GM12864 (cell line): ENCODE measurements around the gene CDX1.

Experiments
- DNase-seq: peaks from one replicate; pipeline ENCODE4 v3.0.0-alpha.2; 2011; ENCODE audit warnings: low read depth
- H3K4me3 ChIP-seq: 2 replicates; pipeline ENCODE4 v1.5.1; 2011; ENCODE audit warnings: mild to moderate bottlenecking, low read depth, low read length, control low read depth
- TF ChIP-seq, protein P1 (sequence below): IDR thresholded peaks from 2 replicates; pipeline ENCODE4 v1.5.1; 2011; ENCODE audit warnings: low read depth, mild to moderate bottlenecking, moderate library complexity, low read length, control low read depth, inconsistent platforms; ENCODE audit errors: missing control alignments

Gene CDX1

DNA sequence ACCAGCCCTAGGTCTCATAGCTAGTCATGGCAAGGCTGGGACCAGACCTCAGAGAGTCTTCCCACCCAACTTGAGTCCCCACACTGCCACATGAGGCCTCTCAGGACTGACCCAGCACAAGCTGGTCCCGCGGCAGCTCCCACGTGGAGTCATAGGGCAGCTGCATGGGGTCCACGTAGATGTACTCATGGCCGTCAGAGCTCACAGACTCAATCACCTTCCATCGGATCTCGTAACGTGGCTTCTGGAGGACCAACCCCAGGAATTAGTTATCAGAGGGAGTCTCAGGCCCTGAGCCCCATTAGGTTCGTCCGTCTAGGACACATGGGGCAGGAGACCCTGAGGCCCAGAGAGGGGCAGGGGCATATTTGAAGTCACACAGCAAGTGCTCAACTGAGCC is 41.2 kb upstream of the CDX1 start:
- DNase-seq: no peak

DNA sequence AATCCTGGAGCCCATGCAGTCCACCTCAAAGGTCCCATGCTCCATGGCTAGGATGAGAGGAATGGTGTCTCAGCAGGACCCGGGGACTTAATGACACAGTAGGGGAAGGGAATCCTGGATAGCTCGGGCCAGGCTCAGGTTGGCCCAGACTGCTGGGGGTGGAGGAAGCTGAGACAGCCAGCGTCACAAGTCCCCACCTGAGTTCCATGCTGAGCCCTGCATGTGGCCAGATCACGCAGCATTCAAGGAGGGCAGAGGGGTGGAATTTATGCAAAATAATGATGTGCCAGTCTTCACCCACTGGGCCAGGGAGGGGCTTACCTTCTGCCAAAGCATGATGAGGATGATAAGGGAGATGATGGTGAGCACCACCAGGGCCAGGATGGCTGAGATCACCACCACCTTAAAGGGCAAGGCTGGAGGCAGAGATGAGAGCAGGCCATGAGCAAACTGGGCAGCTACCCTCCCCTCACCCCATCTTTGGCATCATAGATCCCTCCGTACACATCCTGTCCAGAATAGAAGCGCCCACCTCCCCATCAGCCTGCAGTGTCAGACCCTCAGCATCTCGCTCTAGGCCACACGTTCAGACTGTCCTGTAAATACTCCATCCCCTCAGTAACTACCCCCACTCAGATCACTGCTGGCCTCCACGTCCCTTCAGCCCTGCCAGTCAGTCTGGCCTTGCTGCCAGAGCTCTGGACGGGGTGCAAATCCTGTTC is 40.2 kb upstream of the CDX1 start:
- TF ChIP-seq, protein P1, sequence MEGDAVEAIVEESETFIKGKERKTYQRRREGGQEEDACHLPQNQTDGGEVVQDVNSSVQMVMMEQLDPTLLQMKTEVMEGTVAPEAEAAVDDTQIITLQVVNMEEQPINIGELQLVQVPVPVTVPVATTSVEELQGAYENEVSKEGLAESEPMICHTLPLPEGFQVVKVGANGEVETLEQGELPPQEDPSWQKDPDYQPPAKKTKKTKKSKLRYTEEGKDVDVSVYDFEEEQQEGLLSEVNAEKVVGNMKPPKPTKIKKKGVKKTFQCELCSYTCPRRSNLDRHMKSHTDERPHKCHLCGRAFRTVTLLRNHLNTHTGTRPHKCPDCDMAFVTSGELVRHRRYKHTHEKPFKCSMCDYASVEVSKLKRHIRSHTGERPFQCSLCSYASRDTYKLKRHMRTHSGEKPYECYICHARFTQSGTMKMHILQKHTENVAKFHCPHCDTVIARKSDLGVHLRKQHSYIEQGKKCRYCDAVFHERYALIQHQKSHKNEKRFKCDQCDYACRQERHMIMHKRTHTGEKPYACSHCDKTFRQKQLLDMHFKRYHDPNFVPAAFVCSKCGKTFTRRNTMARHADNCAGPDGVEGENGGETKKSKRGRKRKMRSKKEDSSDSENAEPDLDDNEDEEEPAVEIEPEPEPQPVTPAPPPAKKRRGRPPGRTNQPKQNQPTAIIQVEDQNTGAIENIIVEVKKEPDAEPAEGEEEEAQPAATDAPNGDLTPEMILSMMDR: no peak
- H3K4me3 ChIP-seq: no peak overlapping the region
- DNase-seq: no peak

More for the DNA sequence above, 41.2 kb upstream of the CDX1 start:
- H3K4me3 ChIP-seq: no peak overlapping the region
- TF ChIP-seq, protein P1: no peak

DNA sequence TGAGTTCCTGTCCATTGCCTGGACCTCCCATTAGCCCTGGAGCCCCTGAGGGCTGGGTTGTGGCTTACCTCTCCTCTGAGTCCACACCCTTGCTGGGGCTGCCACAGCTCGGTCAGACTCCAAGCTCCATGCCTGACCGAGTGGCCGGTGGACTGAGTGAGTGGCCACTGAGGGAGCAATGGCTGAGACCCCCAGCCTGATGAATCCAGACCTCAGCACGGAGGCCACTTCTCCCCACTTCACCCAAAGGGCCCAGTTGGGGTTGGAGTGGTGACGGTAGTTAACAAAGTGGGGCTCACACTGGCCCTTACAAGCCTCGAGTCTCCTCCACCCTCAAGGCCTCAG is 39.7 kb upstream of the CDX1 start:
- DNase-seq: no peak
- TF ChIP-seq, protein P1: no peak
- no peak overlapping the region for H3K4me3 ChIP-seq

DNA sequence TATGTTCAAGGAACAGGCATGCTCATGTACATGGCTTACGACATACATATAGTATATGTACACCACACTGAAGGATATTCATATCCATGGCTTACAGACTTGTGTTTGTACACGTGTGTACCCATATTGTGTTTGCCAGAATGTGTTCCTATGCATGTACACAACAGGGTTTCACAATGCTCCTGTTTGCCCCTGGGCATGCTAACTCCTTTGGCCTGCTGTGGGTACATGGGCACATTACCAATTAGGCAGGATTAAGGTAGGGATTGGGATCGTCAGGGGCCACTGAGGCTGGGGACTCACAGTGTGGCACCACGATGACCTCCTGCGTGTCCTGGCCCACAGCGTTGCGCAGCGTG is 37.1 kb upstream of the CDX1 start:
- H3K4me3 ChIP-seq: no peak overlapping the region
- TF ChIP-seq, protein P1: no peak
- no peak for DNase-seq

DNA sequence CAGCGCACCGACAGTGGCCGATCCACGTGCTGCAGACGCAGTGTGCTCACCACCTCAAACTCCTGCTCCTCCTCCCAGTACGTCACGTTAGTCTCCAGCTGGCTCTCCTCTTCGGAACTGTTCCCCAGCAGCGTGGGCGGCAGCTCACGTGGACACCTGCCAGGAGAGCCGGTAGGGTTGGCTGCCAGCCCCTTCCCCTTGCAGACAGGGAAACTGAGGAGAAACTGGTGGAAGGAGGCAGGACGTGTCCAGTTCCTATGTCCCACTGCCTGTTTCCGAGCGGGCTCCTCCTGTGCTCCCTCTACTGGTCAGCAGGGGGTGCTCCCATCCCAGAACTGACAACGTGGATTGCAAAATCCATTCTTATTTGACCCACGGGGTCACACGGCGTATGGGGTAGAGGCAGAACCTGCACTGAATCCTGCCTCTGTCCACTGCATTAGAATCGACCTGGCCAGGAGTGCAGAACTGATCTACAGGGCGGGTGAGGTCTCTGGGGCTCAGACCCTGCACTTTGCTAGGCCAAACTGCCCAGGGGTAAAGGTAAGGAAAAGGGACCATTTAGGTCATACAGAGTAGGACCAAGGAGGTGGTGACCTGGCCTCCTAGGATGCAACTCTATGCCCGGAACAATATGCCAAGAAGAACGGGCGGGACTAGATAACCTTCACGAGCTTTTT is 36.6 kb upstream of the CDX1 start:
- no peak for DNase-seq
- no peak overlapping the region for H3K4me3 ChIP-seq
- TF ChIP-seq, protein P1: peak; percentile 92

DNA sequence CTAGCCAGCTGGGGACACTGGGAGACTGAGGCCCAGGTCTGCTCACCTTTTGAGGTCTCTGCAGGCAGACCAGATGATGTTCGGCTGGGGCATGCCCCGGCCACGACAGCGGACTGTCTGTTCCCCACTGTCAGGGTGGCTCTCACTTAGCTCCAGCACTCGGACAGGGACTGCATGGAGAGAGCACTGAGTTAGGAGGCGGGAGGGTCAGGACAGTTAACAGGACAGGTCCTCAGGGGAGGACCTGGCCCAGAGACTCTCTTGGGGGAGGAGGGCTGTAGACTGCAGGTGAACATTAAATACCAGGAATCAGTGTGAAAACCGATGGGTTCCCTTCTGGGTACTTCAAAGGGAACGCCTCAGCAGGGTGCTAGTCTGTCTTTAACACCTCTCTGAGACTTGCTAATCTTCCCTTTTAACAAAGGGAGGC is 36.1 kb upstream of the CDX1 start:
- no peak overlapping the region for H3K4me3 ChIP-seq
- DNase-seq: no peak
- TF ChIP-seq, protein P1: no peak

DNA sequence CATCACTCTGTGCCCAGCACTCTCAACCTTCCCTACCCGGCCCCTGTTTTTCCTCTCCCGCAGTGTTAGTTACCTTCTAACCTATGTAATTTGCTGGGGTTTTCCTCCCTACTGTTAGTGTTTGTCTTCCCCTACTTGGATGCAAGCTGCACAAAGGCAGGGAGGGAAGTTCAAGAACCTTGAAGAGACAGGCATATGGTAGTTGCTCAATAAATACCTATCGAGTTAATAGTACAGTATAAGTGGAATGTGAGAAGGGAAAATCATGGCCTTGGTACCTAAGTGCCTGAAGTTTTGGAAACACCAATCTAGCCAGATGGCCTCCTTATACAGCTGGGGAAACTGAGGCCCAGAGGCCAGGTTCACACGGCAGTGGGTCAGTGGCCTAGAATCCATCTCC is 35.1 kb upstream of the CDX1 start:
- TF ChIP-seq, protein P1: no peak
- H3K4me3 ChIP-seq: no peak overlapping the region
- DNase-seq: no peak
